C4-2B (cell line): ENCODE results near the gene SLCO6A1.

Experiments
- CTCF ChIP-seq: fragments of 450-650 bp; conservative IDR thresholded peaks from 2 replicates; pipeline ENCODE4 v1.5.1; 2017; ENCODE audit warnings: mild to moderate bottlenecking
- ZFX ChIP-seq: fragments of 450-650 bp; IDR thresholded peaks from 2 replicates; pipeline ENCODE4 v1.6.1; 2017

DNA sequence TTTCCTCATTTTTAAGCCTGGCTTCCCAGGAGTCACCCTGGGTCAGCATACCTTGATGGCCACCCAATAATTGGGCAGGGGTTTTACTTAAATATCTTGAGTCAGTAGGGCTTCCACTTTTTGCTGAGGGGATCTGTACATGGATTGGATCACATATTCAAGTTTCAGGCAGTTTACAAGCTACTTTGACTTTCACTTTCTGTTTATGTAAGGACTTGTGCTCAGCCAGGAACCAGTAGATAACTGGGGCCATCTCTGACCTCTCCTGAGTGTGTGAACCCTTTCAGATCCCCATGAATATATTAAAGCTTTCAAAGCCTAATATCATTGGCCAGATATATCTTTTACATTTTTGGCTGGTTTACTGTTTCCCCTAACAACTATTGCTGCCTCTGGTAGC lies 45.1 kb downstream of the SLCO6A1 start:
- no peak for TF ChIP-seq CTCF
- no peak for TF ChIP-seq ZFX
